HCT116 (cell line): ENCODE data around the gene TCP11. TPM values are rescaled to one million over a fixed set of nuclear protein-coding genes. Genes with fewer than 3 reads are reported as not detected.

Experiments used
- ATAC-seq: fragments of 200-7000 bp; cut with Tn5 transposase; 2 replicates; pipeline ENCODE4 v1.9.1; 2020; ENCODE audit warnings: mild to moderate bottlenecking, moderate library complexity
- BruUV-seq: library from RNA; stranded (reverse); fragments of 400-500 nt; replicated peaks from 2 replicates; lab custom pipeline; 2021; lab: Mats Ljungman, UMichigan
- CTCF ChIA-PET: fragments of 300-600 bp; sonication (Branson Sonifier 250); formaldehyde crosslinking; loops from one replicate; lab custom pipeline; 2021; ENCODE audit warnings: antibody characterized with exemption; lab: Charles Lee
- POLR2A ChIA-PET: fragments of 300-600, 350-600 bp; sonication (Branson Sonifier 250); formaldehyde crosslinking; loops from one replicate; lab custom pipeline; 2021; ENCODE audit warnings: antibody characterized with exemption; lab: Charles Lee
- RAD21 ChIA-PET, 2 experiments: fragments of 300-600 bp; sonication (Branson Sonifier 250); formaldehyde crosslinking; loops; one replicate each; lab custom pipeline; 2023; ENCODE audit warnings: low total read pairs in 2 of 2; ENCODE audit not compliant: uncharacterized antibody in 2 of 2, unreplicated experiment in 2 of 2, low non-redundant PET in 1 of 2; lab: Charles Lee
- DNase-seq: peaks from one replicate; pipeline ENCODE4 v3.0.0-alpha.2; 2010; ENCODE audit warnings: low read depth, low spot score
- H2AFZ ChIP-seq: fragments of 200-600 bp; shearing (Covaris generic), sonication (generic); 2 replicates; pipeline ENCODE4 v1.6.1; 2017; ENCODE audit warnings: low read depth, mixed run types, mixed read lengths, antibody characterized with exemption, low read length; ENCODE audit not compliant: poor library complexity, severe bottlenecking
- H3K27ac ChIP-seq: 2 replicates; pipeline ENCODE4 v1.5.1; 2012; ENCODE audit warnings: low read depth, low read length
- H3K27me3 ChIP-seq: fragments of 200-600 bp; sonication (generic); 2 replicates; pipeline ENCODE4 v1.6.1; 2016; ENCODE audit warnings: mixed run types, low read length, mixed read lengths; ENCODE audit not compliant: insufficient read depth
- H3K36me3 ChIP-seq, 2 experiments: fragments of 200-500 bp in 1 of 2; fragments of 200-600 bp in 1 of 2; sonication (Bioruptor generic) in 1 of 2; sonication (generic) in 1 of 2; 2 replicates each; pipeline versions ENCODE4 v1.5.1 to v1.6.1; 2014 to 2016; ENCODE audit warnings: low read length in 2 of 2, inconsistent platforms in 1 of 2, mixed read lengths in 1 of 2, mixed run types in 1 of 2; ENCODE audit not compliant: insufficient read depth in 2 of 2, control insufficient read depth in 1 of 2
- H3K4me1 ChIP-seq, 2 experiments: fragments of 200-600 bp in 1 of 2; sonication (generic) in 1 of 2; 2 replicates each; pipeline versions ENCODE4 v1.5.1 to v1.6.1; 2012 to 2017; ENCODE audit warnings: low read length in 2 of 2, inconsistent platforms in 1 of 2, mild to moderate bottlenecking in 1 of 2, mixed read lengths in 1 of 2, mixed run types in 1 of 2, moderate library complexity in 1 of 2; ENCODE audit not compliant: insufficient read depth in 2 of 2, control insufficient read depth in 1 of 2
- H3K4me2 ChIP-seq: fragments of 200-600 bp; sonication (generic); 2 replicates; pipeline ENCODE4 v1.6.1; 2017; ENCODE audit warnings: mixed run types, low read length, mixed read lengths
- H3K4me3 ChIP-seq, 2 experiments: fragments of 200-600 bp in 1 of 2; sonication (generic) in 1 of 2; replicated peaks in 1 of 2; 2 replicates each; pipeline ENCODE4 v1.5.1; 2011 to 2016; ENCODE audit warnings: low read length in 2 of 2, control low read depth in 1 of 2, low read depth in 1 of 2, mild to moderate bottlenecking in 1 of 2, mixed read lengths in 1 of 2, mixed run types in 1 of 2
- H3K79me2 ChIP-seq: fragments of 200-600 bp; sonication (generic); 2 replicates; pipeline ENCODE4 v1.6.1; 2017; ENCODE audit warnings: mild to moderate bottlenecking, mixed run types, low read length, moderate library complexity, mixed read lengths; ENCODE audit not compliant: insufficient read depth
- H3K9ac ChIP-seq: fragments of 200-600 bp; sonication (generic); 2 replicates; pipeline ENCODE4 v1.6.1; 2016; ENCODE audit warnings: low read length, mixed read lengths
- H3K9me2 ChIP-seq: fragments of 200-600 bp; sonication (generic), shearing (Covaris generic); 2 replicates; pipeline ENCODE4 v1.6.1; 2017; ENCODE audit warnings: mixed run types, mild to moderate bottlenecking, moderate library complexity; ENCODE audit not compliant: insufficient read depth
- H3K9me3 ChIP-seq, 2 experiments: fragments of 200-500 bp in 1 of 2; fragments of 200-600 bp in 1 of 2; sonication (Bioruptor generic) in 1 of 2; sonication (generic) in 1 of 2; 2 replicates each; pipeline ENCODE4 v1.6.1; 2014 to 2017; ENCODE audit warnings: low read length in 2 of 2, mixed read lengths in 2 of 2, inconsistent platforms in 1 of 2, low read depth in 1 of 2, mild to moderate bottlenecking in 1 of 2, mixed run types in 1 of 2, moderate library complexity in 1 of 2; ENCODE audit not compliant: control insufficient read depth in 1 of 2, insufficient read depth in 1 of 2
- H4K20me1 ChIP-seq: fragments of 200-600 bp; sonication (generic), shearing (Covaris generic); 2 replicates; pipeline ENCODE4 v1.6.1; 2017; ENCODE audit warnings: mixed run types, mild to moderate bottlenecking, moderate library complexity; ENCODE audit not compliant: insufficient read depth
- ATF3 ChIP-seq: IDR thresholded peaks from 2 replicates; pipeline ENCODE4 v1.6.1; 2012
- CBX3 ChIP-seq: IDR thresholded peaks from 2 replicates; pipeline ENCODE4 v1.6.1; 2012; ENCODE audit warnings: low read depth
- EGR1 ChIP-seq: IDR thresholded peaks from 2 replicates; pipeline ENCODE4 v1.6.1; 2012; ENCODE audit warnings: low read depth
- JUND ChIP-seq: IDR thresholded peaks from 2 replicates; pipeline ENCODE4 v1.6.1; 2012
- MAX ChIP-seq: IDR thresholded peaks from 2 replicates; pipeline ENCODE4 v1.6.1; 2012
- POLR2A ChIP-seq: IDR thresholded peaks from 2 replicates; pipeline ENCODE4 v1.7.0; 2011; ENCODE audit warnings: borderline replicate concordance; ENCODE audit not compliant: insufficient read depth, insufficient read length; ENCODE audit errors: extremely low read depth
- RAD21 ChIP-seq: IDR thresholded peaks from 2 replicates; pipeline ENCODE4 v1.6.1; 2012; ENCODE audit warnings: low read depth, mild to moderate bottlenecking
- REST ChIP-seq: IDR thresholded peaks from 2 replicates; pipeline ENCODE4 v1.6.1; 2012; ENCODE audit warnings: low read depth
- SRF ChIP-seq: IDR thresholded peaks from 2 replicates; pipeline ENCODE4 v1.6.1; 2012; ENCODE audit warnings: low read depth
- TCF7L2 ChIP-seq: IDR thresholded peaks from 2 replicates; pipeline ENCODE4 v1.7.0; 2011; ENCODE audit warnings: borderline replicate concordance, inconsistent platforms; ENCODE audit not compliant: insufficient read depth, insufficient read length; ENCODE audit errors: extremely low read depth
- YY1 ChIP-seq: IDR thresholded peaks from 2 replicates; pipeline ENCODE4 v1.6.1; 2011; ENCODE audit warnings: low read length, low read depth, moderate library complexity, mild to moderate bottlenecking; ENCODE audit not compliant: insufficient replicate concordance; ENCODE audit errors: extremely low read depth
- ZFX ChIP-seq: fragments of 450-650 bp; IDR thresholded peaks from 2 replicates; pipeline ENCODE4 v1.6.1; 2017
- ZNF274 ChIP-seq: fragments of 200-500 bp; sonication (Bioruptor generic); IDR thresholded peaks from 2 replicates; pipeline ENCODE4 v1.6.1; 2014; ENCODE audit warnings: mild to moderate bottlenecking, low read depth, low read length, inconsistent platforms
- intact Hi-C: fragments of 100-400 bp; cut with micrococcal nuclease; formaldehyde crosslinking; loops from 2 replicates; pipeline ENCODE4 v1.10.0; 2022
- total RNA-seq: library from RNA; stranded (reverse); gene quantifications from one replicate; pipeline ENCODE4 v1.2.1, GENCODE V29; 2021; ENCODE audit not compliant: unreplicated experiment
- TF ChIP-seq, protein P1 (sequence below), 3 experiments: fragments of 200-600 bp in 1 of 3; sonication (generic) in 1 of 3; IDR thresholded peaks in 2 of 3; conservative IDR thresholded peaks in 1 of 3; 2 replicates each; pipeline ENCODE4 v1.5.1; 2012 to 2017; ENCODE audit warnings: low read depth in 2 of 3, low read length in 2 of 3, antibody characterized with exemption in 1 of 3, borderline replicate concordance in 1 of 3, control low read depth in 1 of 3, mild to moderate bottlenecking in 1 of 3, mixed read lengths in 1 of 3, mixed run types in 1 of 3, moderate library complexity in 1 of 3; ENCODE audit not compliant: insufficient read depth in 1 of 3
- TF ChIP-seq, protein P2 (sequence below): IDR thresholded peaks from 2 replicates; pipeline ENCODE4 v1.6.1; 2011; ENCODE audit warnings: mild to moderate bottlenecking, low read length, moderate library complexity; ENCODE audit not compliant: insufficient replicate concordance; ENCODE audit errors: extremely low read depth

Gene TCP11
- total RNA-seq, 1 experiment from 2014 or later: not detected

DNA sequence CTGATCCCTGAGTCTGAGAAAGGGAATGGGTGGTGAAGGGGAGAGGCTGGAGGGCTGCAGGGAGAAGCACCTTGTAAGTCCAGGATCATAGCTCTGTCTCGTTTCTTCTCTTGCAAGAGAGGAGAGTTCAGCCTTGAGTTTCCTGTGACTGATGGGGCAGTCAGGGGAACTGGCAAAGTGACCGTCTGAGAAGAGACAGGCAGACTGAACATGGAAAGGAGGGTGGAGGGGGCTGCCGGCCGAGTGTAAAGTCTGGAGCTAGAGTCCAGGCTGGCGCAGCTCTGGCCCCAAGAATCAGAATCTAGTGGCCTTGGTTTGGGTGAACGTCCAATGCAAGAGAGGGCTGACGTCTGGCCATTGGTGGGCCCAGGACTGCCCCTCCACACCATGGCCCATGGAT, 72.5 kb downstream of the TCP11 start:
- no TSS peak for BruUV-seq
- Histone ChIP-seq H3K9me2 (no peaks in the 10 kb centered on the region), H3K27ac (no peak overlapping the region), H4K20me1 (no peaks in the 10 kb centered on the region), H3K9me3 (no peaks in the 10 kb centered on the region), H3K4me2 (no peak overlapping the region), H3K79me2 (no peaks in the 10 kb centered on the region), H3K4me3 (no peak overlapping the region), H3K4me1 (no peaks in the 10 kb centered on the region), H2AFZ (no peak overlapping the region), H3K27me3 (no peaks in the 10 kb centered on the region), H3K9ac (no peak overlapping the region), H3K36me3 (no peaks in the 10 kb centered on the region; a peak in 1 of 4 replicates)
- RAD21 ChIA-PET: no interaction called here
- DNase-seq (no peak), ATAC-seq (no peak)
- POLR2A ChIA-PET: no interaction called here
- CTCF ChIA-PET: no interaction called here
- TF ChIP-seq RAD21 (no peak), ZFX (no peak), ATF3 (no peak), MAX (no peak), JUND (no peak), REST (no peak), SRF (no peak), CBX3 (no peak), YY1 (no peak), EGR1 (no peak), TCF7L2 (no peak), POLR2A (no peak), ZNF274 (no peak)
- TF ChIP-seq, protein P1, sequence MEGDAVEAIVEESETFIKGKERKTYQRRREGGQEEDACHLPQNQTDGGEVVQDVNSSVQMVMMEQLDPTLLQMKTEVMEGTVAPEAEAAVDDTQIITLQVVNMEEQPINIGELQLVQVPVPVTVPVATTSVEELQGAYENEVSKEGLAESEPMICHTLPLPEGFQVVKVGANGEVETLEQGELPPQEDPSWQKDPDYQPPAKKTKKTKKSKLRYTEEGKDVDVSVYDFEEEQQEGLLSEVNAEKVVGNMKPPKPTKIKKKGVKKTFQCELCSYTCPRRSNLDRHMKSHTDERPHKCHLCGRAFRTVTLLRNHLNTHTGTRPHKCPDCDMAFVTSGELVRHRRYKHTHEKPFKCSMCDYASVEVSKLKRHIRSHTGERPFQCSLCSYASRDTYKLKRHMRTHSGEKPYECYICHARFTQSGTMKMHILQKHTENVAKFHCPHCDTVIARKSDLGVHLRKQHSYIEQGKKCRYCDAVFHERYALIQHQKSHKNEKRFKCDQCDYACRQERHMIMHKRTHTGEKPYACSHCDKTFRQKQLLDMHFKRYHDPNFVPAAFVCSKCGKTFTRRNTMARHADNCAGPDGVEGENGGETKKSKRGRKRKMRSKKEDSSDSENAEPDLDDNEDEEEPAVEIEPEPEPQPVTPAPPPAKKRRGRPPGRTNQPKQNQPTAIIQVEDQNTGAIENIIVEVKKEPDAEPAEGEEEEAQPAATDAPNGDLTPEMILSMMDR (IDR thresholded peaks at IDR 0.05 in 2 of 3, conservative IDR thresholded peaks at IDR 0.05 in 1 of 3; ENCODE audit: borderline replicate concordance in 1 of 3, insufficient read depth in 1 of 3, low read depth in 2 of 3, low read length in 2 of 3): no peak
- TF ChIP-seq, protein P2, sequence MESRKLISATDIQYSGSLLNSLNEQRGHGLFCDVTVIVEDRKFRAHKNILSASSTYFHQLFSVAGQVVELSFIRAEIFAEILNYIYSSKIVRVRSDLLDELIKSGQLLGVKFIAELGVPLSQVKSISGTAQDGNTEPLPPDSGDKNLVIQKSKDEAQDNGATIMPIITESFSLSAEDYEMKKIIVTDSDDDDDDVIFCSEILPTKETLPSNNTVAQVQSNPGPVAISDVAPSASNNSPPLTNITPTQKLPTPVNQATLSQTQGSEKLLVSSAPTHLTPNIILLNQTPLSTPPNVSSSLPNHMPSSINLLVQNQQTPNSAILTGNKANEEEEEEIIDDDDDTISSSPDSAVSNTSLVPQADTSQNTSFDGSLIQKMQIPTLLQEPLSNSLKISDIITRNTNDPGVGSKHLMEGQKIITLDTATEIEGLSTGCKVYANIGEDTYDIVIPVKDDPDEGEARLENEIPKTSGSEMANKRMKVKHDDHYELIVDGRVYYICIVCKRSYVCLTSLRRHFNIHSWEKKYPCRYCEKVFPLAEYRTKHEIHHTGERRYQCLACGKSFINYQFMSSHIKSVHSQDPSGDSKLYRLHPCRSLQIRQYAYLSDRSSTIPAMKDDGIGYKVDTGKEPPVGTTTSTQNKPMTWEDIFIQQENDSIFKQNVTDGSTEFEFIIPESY: no peak
- intact Hi-C loops: no loop called here
